Testis (tissue), 3 donors: ENCODE results near the gene ATP6V0A4. TPM values are rescaled to one million over a fixed set of nuclear protein-coding genes. Genes with fewer than 3 reads are reported as not detected.

ENCODE experiments used
- DNase-seq: peaks from one replicate; pipeline ENCODE4 v3.0.0-alpha.2; 2019
- H3K27ac ChIP-seq, 2 donors: fragments of 200-600 bp; sonication (generic); one replicate each; pipeline ENCODE4 v1.5.1; 2019
- H3K27me3 ChIP-seq: fragments of 200-600 bp; sonication (generic); one replicate; pipeline ENCODE4 v1.5.1; 2019
- H3K36me3 ChIP-seq: fragments of 200-600 bp; sonication (generic); one replicate; pipeline ENCODE4 v1.5.1; 2017; ENCODE audit warnings: low read depth; ENCODE audit errors: missing control alignments
- H3K4me1 ChIP-seq: fragments of 200-600 bp; sonication (generic); one replicate; pipeline ENCODE4 v1.5.1; 2019
- H3K4me3 ChIP-seq, 2 donors: fragments of 200-600 bp; sonication (generic); one replicate each; pipeline ENCODE4 v1.5.1; 2017 to 2019
- H3K9me3 ChIP-seq: fragments of 200-600 bp; sonication (generic); one replicate; pipeline ENCODE4 v1.5.1; 2017
- POLR2A ChIP-seq: fragments of 450-650 bp; IDR thresholded peaks from one replicate; pipeline ENCODE4 v1.6.1; 2017; ENCODE audit warnings: antibody characterized with exemption, mild to moderate bottlenecking, moderate library complexity
- WGBS, 2 donors: methylation state at CpG; one replicate each; pipeline ENCODE4 v1.1.5; 2018; 5-methylcytosine and 5-hydroxymethylcytosine counted together
- intact Hi-C: fragments of 100-400 bp; cut with DNase I; formaldehyde crosslinking; loops from one replicate; pipeline ENCODE4 v1.15.1; 2023; ENCODE audit warnings: low total_unique reads
- polyA plus RNA-seq: library from polyadenylated mRNA; stranded (reverse); fragments of 350-450 nt; fragmentation: Illumina TruSeq; extraction: RNeasy Lipid Tissue Mini Kit (QIAGEN cat#74804); gene quantifications from one replicate; pipeline ENCODE4 v1.2.3, GENCODE V29; 2014; ENCODE audit warnings: low read depth, low replicate concordance; ENCODE audit not compliant: insufficient read depth
- total RNA-seq, 2 donors: library from RNA; depleted of rRNA; stranded (reverse); fragments of >200 nt; gene quantifications; one replicate each; pipeline ENCODE4 v1.2.3, GENCODE V29; 2016
- TF ChIP-seq, protein P1 (sequence below), 3 experiments: fragments of 450-650 bp in 2 of 3; fragments of 200-600 bp in 1 of 3; sonication (generic) in 1 of 3; IDR thresholded peaks; one replicate each; pipeline ENCODE4 v1.5.1; 2016 to 2019; ENCODE audit warnings: antibody characterized with exemption in 3 of 3, mild to moderate bottlenecking in 2 of 3, moderate library complexity in 1 of 3

ATP6V0A4 gene
- total and polyA plus RNA-seq, 3 donors from 2014 or later = 0.65 to 1.8 (median 0.79) TPM

DNA sequence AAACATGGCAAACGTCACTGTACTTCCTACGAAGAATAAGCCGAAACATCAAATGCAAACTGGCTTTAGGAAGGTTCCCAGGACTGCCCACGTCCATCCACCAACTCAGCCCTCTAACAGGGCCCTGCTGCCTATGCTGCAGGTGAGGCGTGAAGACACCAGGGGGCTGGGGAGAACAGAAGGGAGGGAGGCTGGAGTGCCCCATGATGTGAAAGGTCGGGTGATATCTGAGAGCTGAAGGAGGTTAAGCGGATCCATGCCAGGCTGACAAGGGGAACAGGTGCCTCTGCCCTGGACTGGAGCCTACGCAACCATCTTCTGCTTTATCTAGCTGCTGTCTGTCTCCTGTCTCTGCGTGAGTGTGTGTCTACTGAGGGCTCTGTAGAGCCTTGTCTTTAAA, 40.2 kb upstream of the ATP6V0A4 start:
- H3K36me3 ChIP-seq = no peaks in the 10 kb centered on the region
- 69 to 77% methylated on average over 9 of the region's 9 CpGs for WGBS, 2 donors
- DNase-seq = no peak
- intact Hi-C loops = no loop called here
- H3K27ac ChIP-seq = no peak overlapping the region
- H3K4me3 ChIP-seq = no peak overlapping the region
- no peaks in the 10 kb centered on the region for H3K4me1 ChIP-seq
- TF ChIP-seq, protein P1, sequence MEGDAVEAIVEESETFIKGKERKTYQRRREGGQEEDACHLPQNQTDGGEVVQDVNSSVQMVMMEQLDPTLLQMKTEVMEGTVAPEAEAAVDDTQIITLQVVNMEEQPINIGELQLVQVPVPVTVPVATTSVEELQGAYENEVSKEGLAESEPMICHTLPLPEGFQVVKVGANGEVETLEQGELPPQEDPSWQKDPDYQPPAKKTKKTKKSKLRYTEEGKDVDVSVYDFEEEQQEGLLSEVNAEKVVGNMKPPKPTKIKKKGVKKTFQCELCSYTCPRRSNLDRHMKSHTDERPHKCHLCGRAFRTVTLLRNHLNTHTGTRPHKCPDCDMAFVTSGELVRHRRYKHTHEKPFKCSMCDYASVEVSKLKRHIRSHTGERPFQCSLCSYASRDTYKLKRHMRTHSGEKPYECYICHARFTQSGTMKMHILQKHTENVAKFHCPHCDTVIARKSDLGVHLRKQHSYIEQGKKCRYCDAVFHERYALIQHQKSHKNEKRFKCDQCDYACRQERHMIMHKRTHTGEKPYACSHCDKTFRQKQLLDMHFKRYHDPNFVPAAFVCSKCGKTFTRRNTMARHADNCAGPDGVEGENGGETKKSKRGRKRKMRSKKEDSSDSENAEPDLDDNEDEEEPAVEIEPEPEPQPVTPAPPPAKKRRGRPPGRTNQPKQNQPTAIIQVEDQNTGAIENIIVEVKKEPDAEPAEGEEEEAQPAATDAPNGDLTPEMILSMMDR (IDR thresholded peaks at IDR 0.05) = no peak
- no peaks in the 10 kb centered on the region for H3K27me3 ChIP-seq
- no peaks in the 10 kb centered on the region for H3K9me3 ChIP-seq

DNA sequence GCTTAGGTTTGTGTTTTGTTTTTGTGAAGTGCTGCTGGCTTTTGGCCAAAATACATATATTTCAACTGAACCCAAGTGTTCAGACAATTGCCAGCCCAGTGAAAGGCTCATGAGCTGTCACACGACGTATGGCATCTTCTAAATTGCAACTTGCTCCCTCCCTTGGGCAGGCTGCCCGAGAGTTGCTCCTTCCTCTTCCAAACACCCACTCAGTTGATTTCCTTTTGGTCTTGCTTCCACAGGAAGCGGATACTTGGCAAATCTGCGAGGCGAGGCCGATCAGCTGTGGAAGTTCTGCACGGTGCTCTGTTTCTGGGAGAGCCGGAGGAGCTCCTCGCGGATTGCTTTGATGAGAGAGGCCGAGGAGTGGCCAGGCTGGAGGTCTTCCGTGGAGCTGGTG, 39.6 kb upstream of the ATP6V0A4 start:
- TF ChIP-seq POLR2A = no peak
- TF ChIP-seq, protein P1 (IDR thresholded peaks at IDR 0.05) = no peak
- WGBS, 2 donors = 52 to 62% methylated on average over 7 to 13 of the region's 13 CpGs
- Histone ChIP-seq H3K9me3 (no peaks in the 10 kb centered on the region), H3K36me3 (no peaks in the 10 kb centered on the region), H3K4me1 (no peaks in the 10 kb centered on the region), H3K27ac (no peak overlapping the region), H3K4me3 (no peak overlapping the region), H3K27me3 (no peaks in the 10 kb centered on the region)
- intact Hi-C loops = no loop called here
- no peak for DNase-seq

DNA sequence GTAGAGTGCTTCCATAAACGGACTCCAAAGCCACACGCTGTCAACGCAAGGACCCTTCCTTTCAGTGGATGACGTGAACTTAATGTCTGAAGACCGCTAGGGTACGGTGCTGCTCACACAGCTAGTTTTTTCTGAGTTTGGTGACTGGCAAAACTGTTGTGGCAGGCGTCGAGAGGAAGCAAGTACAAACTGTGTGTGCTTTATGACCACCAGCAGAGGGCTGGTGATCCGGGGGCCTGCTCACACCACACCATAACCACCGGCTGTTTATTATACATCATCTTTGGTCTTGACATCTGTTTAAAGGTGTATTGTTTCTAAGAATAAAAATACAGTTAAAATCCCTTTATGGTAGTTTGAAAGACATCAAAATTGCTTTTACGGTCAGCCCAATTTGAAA, 37.1 kb upstream of the ATP6V0A4 start:
- no peak overlapping the region for H3K4me3 ChIP-seq
- WGBS, 2 donors = 91 to 95% methylated on average over 11 of the region's 11 CpGs
- no peak overlapping the region for H3K27ac ChIP-seq
- no peaks in the 10 kb centered on the region for H3K36me3 ChIP-seq
- H3K4me1 ChIP-seq = no peaks in the 10 kb centered on the region
- H3K27me3 ChIP-seq = no peaks in the 10 kb centered on the region
- no peak for DNase-seq
- TF ChIP-seq, protein P1 (IDR thresholded peaks at IDR 0.05) = no peak
- TF ChIP-seq POLR2A = no peak
- intact Hi-C loops = no loop called here
- H3K9me3 ChIP-seq = no peaks in the 10 kb centered on the region

DNA sequence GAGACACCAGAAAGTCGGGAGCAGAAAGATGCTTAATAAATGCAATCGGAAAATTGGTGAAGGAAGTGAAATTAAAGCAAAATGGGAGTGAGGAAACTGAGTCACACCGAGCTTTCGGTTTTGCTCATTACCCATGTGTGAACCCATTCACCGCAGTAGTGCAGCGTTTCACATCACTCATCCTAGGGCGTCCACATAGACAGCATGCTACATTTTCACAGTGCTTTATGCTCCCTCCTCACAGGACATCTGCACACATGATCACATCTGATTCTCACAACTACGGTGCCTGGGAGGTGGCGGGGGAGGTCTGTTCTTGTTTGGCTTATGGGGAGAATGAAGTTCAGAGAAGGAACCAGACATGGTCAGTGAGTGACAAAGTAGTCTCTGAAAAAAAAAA, 36.6 kb upstream of the ATP6V0A4 start:
- Histone ChIP-seq H3K36me3 (no peaks in the 10 kb centered on the region), H3K27ac (no peak overlapping the region), H3K4me3 (no peak overlapping the region), H3K9me3 (no peaks in the 10 kb centered on the region), H3K27me3 (no peaks in the 10 kb centered on the region), H3K4me1 (no peaks in the 10 kb centered on the region)
- intact Hi-C loops = no loop called here
- DNase-seq = no peak
- TF ChIP-seq, protein P1 (IDR thresholded peaks at IDR 0.05) = no peak
- no peak for TF ChIP-seq POLR2A
- 95 to 96% methylated on average over 9 of the region's 9 CpGs for WGBS, 2 donors

DNA sequence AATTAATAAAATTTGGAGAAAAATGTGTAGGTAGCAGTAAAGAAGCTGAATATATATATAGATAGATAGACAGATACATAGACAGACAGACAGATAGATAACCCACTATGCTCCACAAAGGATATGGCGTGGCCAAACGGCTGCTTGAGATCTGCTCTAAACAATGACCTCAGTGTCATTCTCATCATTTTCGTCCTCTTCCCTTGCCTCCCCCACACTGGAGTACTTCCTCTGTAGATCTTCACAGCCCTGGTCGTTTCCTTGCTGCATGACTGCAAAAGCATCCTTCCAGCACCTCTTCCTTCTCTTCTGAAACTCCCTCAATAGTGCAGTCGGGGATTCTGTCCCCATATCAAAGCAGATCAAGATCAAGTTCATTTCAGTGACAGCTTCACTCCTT, 35.6 kb upstream of the ATP6V0A4 start:
- no peak overlapping the region for H3K4me3 ChIP-seq
- TF ChIP-seq, protein P1 (IDR thresholded peaks at IDR 0.05) = no peak
- TF ChIP-seq POLR2A = no peak
- H3K36me3 ChIP-seq = no peaks in the 10 kb centered on the region
- no peaks in the 10 kb centered on the region for H3K4me1 ChIP-seq
- intact Hi-C loops = no loop called here
- DNase-seq = no peak
- no peaks in the 10 kb centered on the region for H3K9me3 ChIP-seq
- H3K27me3 ChIP-seq = no peaks in the 10 kb centered on the region
- no peak overlapping the region for H3K27ac ChIP-seq
- WGBS, 2 donors = 56 to 64% methylated on average over 5 of the region's 5 CpGs
